Astrocyte of the spinal cord (primary cell): Measurements from ENCODE around the gene GTSF1L.

Experiments used
- DNase-seq: peaks from one replicate; pipeline ENCODE4 v3.0.0; 2011; ENCODE audit warnings: low read depth, low spot score
- H3K4me3 ChIP-seq: 2 replicates; pipeline ENCODE4 v1.5.1; 2011; ENCODE audit warnings: low read depth, mild to moderate bottlenecking, low read length, moderate library complexity
- CTCF ChIP-seq: IDR thresholded peaks from 2 replicates; pipeline ENCODE4 v1.5.1; 2012; ENCODE audit warnings: low read depth, mild to moderate bottlenecking, low read length, inconsistent platforms
- in situ Hi-C: cut with HindIII; loops from 2 replicates; pipeline ENCODE4 v1.10.0; 2017; ENCODE audit warnings: low sequenced_read_pairs

The GTSF1L gene

GRCh38 chr20:43715044-43715443 is 11.8 kb downstream of the GTSF1L start:
- TF ChIP-seq CTCF: no peak
- H3K4me3 ChIP-seq: no peak overlapping the region
- in situ Hi-C loops: no loop called here
- no peak for DNase-seq

- no peak for DNase-seq
- in situ Hi-C loops: no loop called here
- no peak overlapping the region for H3K4me3 ChIP-seq
- TF ChIP-seq CTCF: no peak
These were observed 15.6 kb downstream of the GTSF1L start for GRCh38 chr20:43711098-43711654.

GRCh38 chr20:43710370-43711044 is 16.3 kb downstream of the GTSF1L start:
- H3K4me3 ChIP-seq: no peak overlapping the region
- TF ChIP-seq CTCF: no peak
- no peak for DNase-seq
- in situ Hi-C loops: no loop called here

GRCh38 chr20:43702502-43702901 is 24.3 kb downstream of the GTSF1L start:
- no peak for DNase-seq
- TF ChIP-seq CTCF: no peak
- no peak overlapping the region for H3K4me3 ChIP-seq
- in situ Hi-C loops: no loop called here

- DNase-seq: no peak
- TF ChIP-seq CTCF: no peak
- in situ Hi-C loops: no loop called here
- H3K4me3 ChIP-seq: no peak overlapping the region
These were observed 26.2 kb downstream of the GTSF1L start for GRCh38 chr20:43700627-43701026.

- in situ Hi-C loops: no loop called here
- no peak for DNase-seq
- H3K4me3 ChIP-seq: no peak overlapping the region
- TF ChIP-seq CTCF: no peak
These were observed 26.7 kb downstream of the GTSF1L start for GRCh38 chr20:43699941-43700565.
